Caco-2 (cell line): ENCODE measurements around the gene ZNF343. TPM values are rescaled to one million over a fixed set of nuclear protein-coding genes. Genes with fewer than 3 reads are reported as not detected.
A peak's percentile ranks its signal among the peaks of the same experiment; 100 is the strongest.
"Not testable (repeated sequence)": the region's sequence is repeated elsewhere in the genome, so short reads cannot be mapped to it uniquely, and the experiment has no call there.

Experiments used
- BruUV-seq: library from RNA; stranded (reverse); fragments of 400-500 nt; replicated peaks from 2 replicates; lab custom pipeline; 2021; lab: Mats Ljungman, UMichigan
- CTCF ChIA-PET: fragments of 300-600 bp; sonication (Branson Sonifier 250); formaldehyde crosslinking; loops from one replicate; lab custom pipeline; 2022; ENCODE audit warnings: antibody characterized with exemption; lab: Charles Lee
- POLR2A ChIA-PET: fragments of 300-600 bp; sonication (Branson Sonifier 250); formaldehyde crosslinking; loops from one replicate; lab custom pipeline; 2022; ENCODE audit warnings: antibody characterized with exemption; lab: Charles Lee
- DNase-seq, 2 experiments: peaks; one replicate each; pipeline versions ENCODE4 v3.0.0 to v3.0.0-alpha.2; 2020 to 2022
- H3K27me3 ChIP-seq: replicated peaks from 2 replicates; pipeline ENCODE4 v1.6.0; 2011; ENCODE audit warnings: low read length; ENCODE audit not compliant: control insufficient read depth, insufficient read depth
- H3K36me3 ChIP-seq: 2 replicates; pipeline ENCODE4 v1.5.1; 2011; ENCODE audit warnings: low read length; ENCODE audit not compliant: control insufficient read depth, insufficient read depth
- H3K4me1 ChIP-seq: fragments of 250-450 bp; sonication (Bioruptor Pico); 2 replicates; pipeline ENCODE4 v1.5.1; 2020; ENCODE audit warnings: mild to moderate bottlenecking
- H3K4me3 ChIP-seq: 2 replicates; pipeline ENCODE4 v1.5.1; 2011; ENCODE audit warnings: low read depth, mild to moderate bottlenecking, control low read depth, low read length
- H3K9me3 ChIP-seq: fragments of 250-450 bp; sonication (Bioruptor Pico); 2 replicates; pipeline ENCODE4 v1.5.1; 2020; ENCODE audit warnings: mild to moderate bottlenecking, moderate library complexity
- H3K27ac Mint-ChIP-seq: one replicate; pipeline ENCODE4 v1.8.0; 2022; ENCODE audit warnings: mixed read lengths; ENCODE audit not compliant: unreplicated experiment
- H3K27me3 Mint-ChIP-seq: one replicate; pipeline ENCODE4 v1.8.0; 2022; ENCODE audit warnings: mixed read lengths; ENCODE audit not compliant: insufficient read depth, unreplicated experiment
- H3K36me3 Mint-ChIP-seq: one replicate; pipeline ENCODE4 v1.8.0; 2022; ENCODE audit warnings: mild to moderate bottlenecking, mixed read lengths; ENCODE audit not compliant: insufficient read depth, unreplicated experiment
- H3K4me1 Mint-ChIP-seq: one replicate; pipeline ENCODE4 v1.8.0; 2022; ENCODE audit warnings: low read depth, mixed read lengths; ENCODE audit not compliant: unreplicated experiment
- H3K4me3 Mint-ChIP-seq: one replicate; pipeline ENCODE4 v1.8.0; 2022; ENCODE audit warnings: mild to moderate bottlenecking, moderate library complexity, mixed read lengths; ENCODE audit not compliant: unreplicated experiment
- H3K9me3 Mint-ChIP-seq: one replicate; pipeline ENCODE4 v1.8.0; 2022; ENCODE audit warnings: mixed read lengths; ENCODE audit not compliant: unreplicated experiment
- CTCF ChIP-seq, 2 experiments: fragments of 200-600 bp in 1 of 2; IDR thresholded peaks; 1 replicate in 1 of 2; 2 replicates in 1 of 2; pipeline versions ENCODE4 v1.5.1 to v1.8.0; 2011 to 2022; ENCODE audit warnings: antibody characterized with exemption in 1 of 2, control low read depth in 1 of 2, inconsistent platforms in 1 of 2, low read depth in 1 of 2, low read length in 1 of 2, mild to moderate bottlenecking in 1 of 2, moderate library complexity in 1 of 2; ENCODE audit not compliant: insufficient read depth in 1 of 2, severe bottlenecking in 1 of 2, unreplicated experiment in 1 of 2
- intact Hi-C: fragments of 100-400 bp; cut with micrococcal nuclease; formaldehyde crosslinking; loops from one replicate; pipeline ENCODE4 v1.10.0; 2022; ENCODE audit not compliant: unreplicated experiment
- total RNA-seq: library from RNA; stranded (reverse); gene quantifications from 2 replicates; pipeline ENCODE4 v1.2.3, GENCODE V29; 2022

ZNF343 gene
- total RNA-seq, 1 experiment from 2014 or later = 11.0 TPM

- intact Hi-C loops = loop anchor here (2.0 to 5.0 kb wide), 2 partner anchors 37 to 144 kb away; partner anchors contain the start of genes NOP56 and SNRPB
- no peaks in the 10 kb centered on the region for H3K9me3 Mint-ChIP-seq
- no peak for TF ChIP-seq CTCF (IDR thresholded peaks at IDR 0.05; ENCODE audit: insufficient read depth in 1 of 2, low read depth in 1 of 2, low read length in 1 of 2, severe bottlenecking in 1 of 2, unreplicated experiment in 1 of 2)
- H3K4me1 ChIP-seq = peaks cover 13% of the 10 kb centered on the region
- H3K4me3 Mint-ChIP-seq = peak overlapping the region; percentile 88
- no peak for DNase-seq
- peak overlapping the region; percentile 92 for H3K27ac Mint-ChIP-seq
- peak overlapping the region; percentile 90 for H3K4me3 ChIP-seq
- H3K27me3 Mint-ChIP-seq = no peaks in the 10 kb centered on the region
- no peaks in the 10 kb centered on the region for H3K36me3 ChIP-seq
- H3K9me3 ChIP-seq = no peaks in the 10 kb centered on the region
- BruUV-seq = TSS peak; percentile 43
- CTCF ChIA-PET = interaction anchor here (1.2 kb wide), 1 partner anchor 16 kb away, joined by 3 read pairs; no protein-coding TSS in a partner anchor
- H3K36me3 Mint-ChIP-seq = peaks cover 7% of the 10 kb centered on the region
- POLR2A ChIA-PET = interaction anchor here (3.1 kb wide), 1 partner anchor 37 kb away, joined by 11 read pairs; the partner anchor contains the start of gene SNRPB
- H3K4me1 Mint-ChIP-seq = peaks cover 13% of the 10 kb centered on the region
- H3K27me3 ChIP-seq = no peaks in the 10 kb centered on the region
Measured at GRCh38 chr20:2507875-2508630, 662 bp downstream of the ZNF343 start.

GRCh38 chr20:2507464-2507863 lies 1.3 kb downstream of the ZNF343 start:
- H3K9me3 ChIP-seq = no peaks in the 10 kb centered on the region
- no peaks in the 10 kb centered on the region for H3K36me3 ChIP-seq
- Mint-ChIP-seq H3K4me3 (peak overlapping the region; percentile 88), H3K27me3 (no peaks in the 10 kb centered on the region), H3K27ac (peak overlapping the region; percentile 92), H3K4me1 (peaks cover 18% of the 10 kb centered on the region), H3K36me3 (peaks cover 7% of the 10 kb centered on the region), H3K9me3 (no peaks in the 10 kb centered on the region)
- peaks cover 13% of the 10 kb centered on the region for H3K4me1 ChIP-seq
- no peak overlapping the region for H3K4me3 ChIP-seq
- no TSS peak for BruUV-seq
- no peak for TF ChIP-seq CTCF (IDR thresholded peaks at IDR 0.05; ENCODE audit: insufficient read depth in 1 of 2, low read depth in 1 of 2, low read length in 1 of 2, severe bottlenecking in 1 of 2, unreplicated experiment in 1 of 2)
- DNase-seq = no peak
- ChIA-PET POLR2A (interaction anchor here (3.1 kb wide), 1 partner anchor 37 kb away, joined by 11 read pairs; the partner anchor contains the start of gene SNRPB), CTCF (interaction anchor here (1.2 kb wide), 1 partner anchor 17 kb away, joined by 3 read pairs; no protein-coding TSS in a partner anchor)
- no peaks in the 10 kb centered on the region for H3K27me3 ChIP-seq
- intact Hi-C loops = loop anchor here (5.0 kb wide), 1 partner anchor 145 kb away; the partner anchor contains the start of gene NOP56

- H3K27me3 Mint-ChIP-seq, H3K27me3 ChIP-seq, DNase-seq, H3K36me3 Mint-ChIP-seq, H3K27ac Mint-ChIP-seq, H3K36me3 ChIP-seq, CTCF ChIA-PET, H3K9me3 ChIP-seq, H3K4me3 ChIP-seq, BruUV-seq, POLR2A ChIA-PET, H3K9me3 Mint-ChIP-seq, H3K4me3 Mint-ChIP-seq: not testable (repeated sequence)
- intact Hi-C loops = loop anchor here (5.0 kb wide), 1 partner anchor 146 kb away; the partner anchor contains the start of gene NOP56
- H3K4me1 Mint-ChIP-seq = peaks cover 18% of the 10 kb centered on the region
- H3K4me1 ChIP-seq = peaks cover 13% of the 10 kb centered on the region
Measured at GRCh38 chr20:2506426-2506825, 2.3 kb downstream of the ZNF343 start.

GRCh38 chr20:2504803-2505202 lies 3.9 kb downstream of the ZNF343 start:
- H3K9me3 Mint-ChIP-seq, H3K36me3 Mint-ChIP-seq, H3K4me1 ChIP-seq, H3K4me3 ChIP-seq, H3K9me3 ChIP-seq, H3K36me3 ChIP-seq, POLR2A ChIA-PET, H3K4me3 Mint-ChIP-seq, H3K27me3 ChIP-seq, CTCF ChIA-PET, H3K4me1 Mint-ChIP-seq, H3K27me3 Mint-ChIP-seq, BruUV-seq, H3K27ac Mint-ChIP-seq, DNase-seq: not testable (repeated sequence)
- intact Hi-C loops = loop anchor here (5.0 kb wide), 1 partner anchor 147 kb away; the partner anchor contains the start of gene NOP56

- H3K27me3 ChIP-seq, H3K9me3 Mint-ChIP-seq, POLR2A ChIA-PET, H3K4me1 ChIP-seq, CTCF ChIA-PET, H3K36me3 ChIP-seq, H3K4me1 Mint-ChIP-seq, H3K27me3 Mint-ChIP-seq, H3K4me3 Mint-ChIP-seq, DNase-seq, H3K27ac Mint-ChIP-seq, H3K36me3 Mint-ChIP-seq, H3K4me3 ChIP-seq, H3K9me3 ChIP-seq, intact Hi-C loops, BruUV-seq: not testable (repeated sequence)
Measured at GRCh38 chr20:2502808-2503384, 5.8 kb downstream of the ZNF343 start.
